GM19463 (cell line): ENCODE results near the gene KRTAP20-3.

ENCODE experiments used
- ATAC-seq: cut with Tn5 transposase; IDR thresholded peaks from one replicate; pipeline ENCODE4 v1.9.1; 2021; ENCODE audit warnings: mild to moderate bottlenecking, moderate library complexity; ENCODE audit not compliant: unreplicated experiment

KRTAP20-3 gene

GRCh38 chr21:30680586-30680985 lies 37.9 kb downstream of the KRTAP20-3 start:
- no peak for ATAC-seq

GRCh38 chr21:30684506-30684905 lies 41.8 kb downstream of the KRTAP20-3 start:
- no peak for ATAC-seq

- ATAC-seq = no peak
Observed at GRCh38 chr21:30689822-30690221, 47.2 kb downstream of the KRTAP20-3 start.
